Myocyte (in vitro differentiated cells): ENCODE measurements around the gene MANSC4. TPM values are rescaled to one million over a fixed set of nuclear protein-coding genes. Genes with fewer than 3 reads are reported as not detected.
A peak's percentile ranks its signal among the peaks of the same experiment; 100 is the strongest.
"Not testable (repeated sequence)": the region's sequence is repeated elsewhere in the genome, so short reads cannot be mapped to it uniquely, and the experiment has no call there.

Experiments used
- DNase-seq: peaks from one replicate; pipeline ENCODE4 v3.0.0-alpha.2; 2012; ENCODE audit warnings: low read depth
- total RNA-seq: library from RNA; depleted of rRNA; stranded (reverse); fragments of >200 nt; gene quantifications from 2 replicates; pipeline ENCODE4 v1.2.3, GENCODE V29; 2014

Gene MANSC4
- total RNA-seq, 1 donor from 2014 or later, result not detected

GRCh38 chr12:27756670-27757195 lies 23.3 kb downstream of the MANSC4 start:
- DNase-seq, result no peak

DNA sequence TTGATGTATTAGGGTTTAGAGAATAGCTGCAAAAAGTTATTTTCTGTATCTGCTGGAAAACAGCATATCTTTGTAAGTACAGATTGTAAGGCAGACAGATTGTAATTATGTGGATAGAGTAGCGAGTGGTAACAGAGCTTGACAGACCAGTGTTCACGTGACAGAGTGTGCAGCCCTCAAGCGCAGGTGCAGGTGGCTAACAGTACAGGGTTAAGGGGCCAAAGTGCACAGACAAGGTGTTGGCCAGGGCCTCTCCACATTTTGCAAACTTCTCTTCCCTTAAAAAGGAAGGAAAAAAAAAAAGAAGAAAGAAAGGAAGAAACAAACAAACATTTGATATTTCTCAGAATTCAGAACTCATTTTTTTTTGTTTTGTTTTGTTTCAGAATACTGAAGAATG lies 25.2 kb downstream of the MANSC4 start:
- DNase-seq, result no peak

GRCh38 chr12:27751386-27752047 lies 28.5 kb downstream of the MANSC4 start:
- DNase-seq, result no peak

GRCh38 chr12:27747111-27747820 lies 32.8 kb downstream of the MANSC4 start:
- DNase-seq, result peak; percentile 4

DNA sequence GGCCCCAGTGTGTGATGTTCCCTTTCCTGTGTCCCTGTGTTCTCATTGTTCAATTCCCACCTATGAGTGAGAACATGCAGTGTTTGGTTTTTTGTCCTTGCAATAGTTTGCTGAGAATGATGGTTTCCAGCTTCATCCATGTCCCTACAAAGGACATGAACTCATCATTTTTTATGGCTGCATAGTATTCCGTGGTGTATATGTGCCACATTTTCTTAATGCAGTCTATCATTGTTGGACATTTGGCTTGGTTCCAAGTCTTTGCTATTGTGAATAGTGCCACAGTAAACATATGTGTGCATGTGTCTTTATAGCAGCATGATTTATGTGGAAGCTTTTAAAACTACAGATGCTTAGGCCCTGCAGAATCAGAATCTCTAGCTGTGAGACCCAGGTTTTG lies 34.3 kb downstream of the MANSC4 start:
- DNase-seq, result not testable (repeated sequence)

- no peak for DNase-seq
These were observed 36.4 kb downstream of the MANSC4 start for GRCh38 chr12:27743601-27744000.

- DNase-seq, result not testable (repeated sequence)
These were observed 45.7 kb downstream of the MANSC4 start for GRCh38 chr12:27734321-27734720.

GRCh38 chr12:27733791-27734190 lies 46.2 kb downstream of the MANSC4 start:
- DNase-seq, result no peak

GRCh38 chr12:27733052-27733656 lies 46.9 kb downstream of the MANSC4 start:
- DNase-seq, result peak; percentile 33

- DNase-seq, result peak; percentile 6
These were observed 47.8 kb downstream of the MANSC4 start for GRCh38 chr12:27732281-27732680.

DNA sequence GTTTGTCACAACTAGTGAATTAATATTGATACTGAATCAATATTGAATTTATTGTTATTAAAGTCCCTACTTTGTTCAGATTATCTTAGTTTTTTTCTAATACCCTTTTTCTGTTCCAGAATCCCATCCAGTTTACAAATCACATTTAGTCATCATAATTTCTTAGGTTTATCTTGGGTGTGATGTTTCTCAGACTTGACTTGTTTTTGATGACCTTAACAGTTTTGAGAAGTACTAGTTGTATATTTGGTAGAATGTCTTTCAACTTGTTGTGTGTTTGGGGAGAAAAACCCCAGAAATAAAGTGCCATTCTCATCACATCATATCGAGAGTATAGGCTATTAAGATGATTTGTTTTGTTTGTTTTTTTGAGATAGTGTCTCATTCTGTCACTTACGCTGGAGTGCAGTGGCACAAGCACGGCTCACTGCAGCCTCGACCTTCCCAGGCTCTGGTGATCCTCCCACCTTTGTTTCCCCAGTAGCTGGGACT lies 49.9 kb downstream of the MANSC4 start:
- DNase-seq, result no peak

DNA sequence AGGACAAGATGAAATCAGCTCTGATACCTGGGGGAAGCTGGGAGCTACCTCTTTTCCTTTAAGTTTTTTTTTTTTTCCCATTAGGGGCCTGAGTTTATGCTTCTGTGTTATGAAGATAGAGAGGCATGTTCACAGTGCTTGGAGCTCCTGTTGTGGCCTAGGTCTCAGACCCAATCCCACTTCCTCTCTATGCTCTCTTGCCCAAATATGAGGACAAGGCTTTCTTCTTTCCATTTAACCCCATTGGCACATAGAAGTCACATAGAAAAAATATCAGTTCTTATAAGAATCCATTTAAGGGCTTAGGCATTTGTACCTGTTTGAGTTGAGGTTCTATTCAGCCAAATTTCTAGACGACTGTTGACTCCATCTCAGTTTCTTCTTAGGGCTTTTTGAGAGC lies 56.8 kb downstream of the MANSC4 start:
- DNase-seq, result no peak

Other genes starting within 250 kb of the MANSC4 start
- gene REP15, start 83.8 kb downstream of the MANSC4 start, total RNA-seq, result 0.99 and 2.8 TPM in 2 replicates
- gene MRPS35, start 69.4 kb downstream of the MANSC4 start, total RNA-seq, result 68.7 and 79.4 TPM in 2 replicates
- gene KLHL42, start within 50 bp of the MANSC4 start, total RNA-seq, result 7.4 and 9.2 TPM in 2 replicates
- 1.3 and 3.3 TPM in 2 replicates for gene PTHLH, start 192.5 kb upstream of the MANSC4 start, total RNA-seq